ENCODE data around the gene IL22RA1.

GRCh38 chr1:24186711-24186992 lies 43.7 kb upstream of the IL22RA1 start:
- TF ChIP-seq PBX3 (IDR thresholded peaks at IDR 0.05): no peak
- TF ChIP-seq POLR2A (IDR thresholded peaks at IDR 0.05; ENCODE audit: low read length): no peak
- TF ChIP-seq RAD21 (conservative IDR thresholded peaks at IDR 0.05 in 1 of 2, IDR thresholded peaks at IDR 0.05 in 1 of 2): no peak
- no peak for TF ChIP-seq NR3C1 (IDR thresholded peaks at IDR 0.05)
- TF ChIP-seq, protein P1, sequence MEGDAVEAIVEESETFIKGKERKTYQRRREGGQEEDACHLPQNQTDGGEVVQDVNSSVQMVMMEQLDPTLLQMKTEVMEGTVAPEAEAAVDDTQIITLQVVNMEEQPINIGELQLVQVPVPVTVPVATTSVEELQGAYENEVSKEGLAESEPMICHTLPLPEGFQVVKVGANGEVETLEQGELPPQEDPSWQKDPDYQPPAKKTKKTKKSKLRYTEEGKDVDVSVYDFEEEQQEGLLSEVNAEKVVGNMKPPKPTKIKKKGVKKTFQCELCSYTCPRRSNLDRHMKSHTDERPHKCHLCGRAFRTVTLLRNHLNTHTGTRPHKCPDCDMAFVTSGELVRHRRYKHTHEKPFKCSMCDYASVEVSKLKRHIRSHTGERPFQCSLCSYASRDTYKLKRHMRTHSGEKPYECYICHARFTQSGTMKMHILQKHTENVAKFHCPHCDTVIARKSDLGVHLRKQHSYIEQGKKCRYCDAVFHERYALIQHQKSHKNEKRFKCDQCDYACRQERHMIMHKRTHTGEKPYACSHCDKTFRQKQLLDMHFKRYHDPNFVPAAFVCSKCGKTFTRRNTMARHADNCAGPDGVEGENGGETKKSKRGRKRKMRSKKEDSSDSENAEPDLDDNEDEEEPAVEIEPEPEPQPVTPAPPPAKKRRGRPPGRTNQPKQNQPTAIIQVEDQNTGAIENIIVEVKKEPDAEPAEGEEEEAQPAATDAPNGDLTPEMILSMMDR (IDR thresholded peaks at IDR 0.05): no peak
- TF ChIP-seq KDM1A (IDR thresholded peaks at IDR 0.05; ENCODE audit: low read depth): no peak
- TF ChIP-seq CHD2 (IDR thresholded peaks at IDR 0.05; ENCODE audit: low read length, partially characterized antibody): no peak
- no peak for TF ChIP-seq RARB (CRISPR knock-in tag; IDR thresholded peaks at IDR 0.05)
- no peak for TF ChIP-seq ELK1 (IDR thresholded peaks at IDR 0.05; ENCODE audit: low read depth, low read length)
- no peak for TF ChIP-seq HOXA7 (CRISPR knock-in tag; IDR thresholded peaks at IDR 0.05)
- TF ChIP-seq JUNB (IDR thresholded peaks at IDR 0.05): no peak
- no peak for TF ChIP-seq RFX5 (IDR thresholded peaks at IDR 0.05)
- TF ChIP-seq, protein P2, sequence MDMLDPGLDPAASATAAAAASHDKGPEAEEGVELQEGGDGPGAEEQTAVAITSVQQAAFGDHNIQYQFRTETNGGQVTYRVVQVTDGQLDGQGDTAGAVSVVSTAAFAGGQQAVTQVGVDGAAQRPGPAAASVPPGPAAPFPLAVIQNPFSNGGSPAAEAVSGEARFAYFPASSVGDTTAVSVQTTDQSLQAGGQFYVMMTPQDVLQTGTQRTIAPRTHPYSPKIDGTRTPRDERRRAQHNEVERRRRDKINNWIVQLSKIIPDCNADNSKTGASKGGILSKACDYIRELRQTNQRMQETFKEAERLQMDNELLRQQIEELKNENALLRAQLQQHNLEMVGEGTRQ (IDR thresholded peaks at IDR 0.05): no peak
- TF ChIP-seq SREBF2 (IDR thresholded peaks at IDR 0.05): no peak

All from A549 (cell line).